Tibial artery (tissue), 4 donors: ENCODE measurements around the gene CD300E.

Experiments
- DNase-seq, 2 donors: peaks; one replicate each; pipeline ENCODE4 v3.0.0-alpha.2; 2019
- H3K27ac ChIP-seq, 2 donors: fragments of 200-600 bp; sonication (generic) in 1 of 2; 1 replicate in 1 of 2; 2 replicates in 1 of 2; pipeline ENCODE4 v1.5.1; 2018 to 2019; ENCODE audit warnings: mild to moderate bottlenecking in 1 of 2
- H3K27me3 ChIP-seq, 2 donors: fragments of 200-600 bp; sonication (generic) in 1 of 2; one replicate each; pipeline versions ENCODE4 v1.5.1 to v1.6.0; 2016 to 2019
- H3K36me3 ChIP-seq, 3 donors: fragments of 200-600 bp; sonication (generic) in 2 of 3; one replicate each; pipeline ENCODE4 v1.5.1; 2016 to 2019; ENCODE audit warnings: mild to moderate bottlenecking in 2 of 3
- H3K4me1 ChIP-seq, 4 donors: fragments of 200-600 bp; sonication (generic) in 2 of 4; 1 replicate in 3 of 4; 2 replicates in 1 of 4; pipeline ENCODE4 v1.5.1; 2016 to 2019
- H3K4me3 ChIP-seq, 2 donors: fragments of 200-600 bp; sonication (generic) in 1 of 2; 1 replicate in 1 of 2; 2 replicates in 1 of 2; pipeline ENCODE4 v1.5.1; 2018 to 2019; ENCODE audit warnings: mild to moderate bottlenecking in 2 of 2
- H3K9me3 ChIP-seq, 3 donors: fragments of 200-600 bp; sonication (generic) in 1 of 3; one replicate each; pipeline ENCODE4 v1.5.1; 2016 to 2019
- CTCF ChIP-seq, 2 experiments: fragments of 200-600 bp in 1 of 2; fragments of 450-650 bp in 1 of 2; IDR thresholded peaks; one replicate each; pipeline ENCODE4 v1.5.1; 2017 to 2019; ENCODE audit warnings: antibody characterized with exemption in 2 of 2, mild to moderate bottlenecking in 1 of 2, moderate library complexity in 1 of 2
- intact Hi-C: fragments of 100-400 bp; cut with DNase I; formaldehyde crosslinking; loops from one replicate; pipeline ENCODE4 v1.15.0; 2023; ENCODE audit warnings: low total_unique reads

The CD300E gene

GRCh38 chr17:74598346-74599022, 25.1 kb downstream of the CD300E start:
- peaks cover 0 to 18% of the 10 kb centered on the region in 2 donors for H3K27me3 ChIP-seq
- H3K27ac ChIP-seq = no peak overlapping the region
- no peaks in the 10 kb centered on the region for H3K36me3 ChIP-seq
- no peak for DNase-seq
- intact Hi-C loops = no loop called here
- H3K9me3 ChIP-seq = no peaks in the 10 kb centered on the region
- H3K4me3 ChIP-seq = no peak overlapping the region
- TF ChIP-seq CTCF (IDR thresholded peaks at IDR 0.05) = no peak
- H3K4me1 ChIP-seq = no peaks in the 10 kb centered on the region

GRCh38 chr17:74597069-74597790, 26.3 kb downstream of the CD300E start:
- Histone ChIP-seq H3K36me3 (no peaks in the 10 kb centered on the region), H3K27me3 (peaks cover 0 to 18% of the 10 kb centered on the region in 2 donors), H3K27ac (no peak overlapping the region), H3K9me3 (no peaks in the 10 kb centered on the region), H3K4me3 (no peak overlapping the region), H3K4me1 (no peaks in the 10 kb centered on the region)
- TF ChIP-seq CTCF (IDR thresholded peaks at IDR 0.05) = no peak
- intact Hi-C loops = no loop called here
- no peak for DNase-seq

GRCh38 chr17:74595037-74595750, 28.3 kb downstream of the CD300E start:
- peaks cover 0 to 11% of the 10 kb centered on the region in 2 donors for H3K27me3 ChIP-seq
- TF ChIP-seq CTCF (IDR thresholded peaks at IDR 0.05) = no peak

GRCh38 chr17:74592087-74592990, 31.2 kb downstream of the CD300E start, which contains the start of gene CD300LD:
Gene CD300LD, minus strand, starts transcription at chr17:74592283. Its CDS starts 81 bp downstream, at chr17:74592202.
- Histone ChIP-seq H3K27me3 (no peaks in the 10 kb centered on the region), H3K4me1 (no peaks in the 10 kb centered on the region), H3K36me3 (no peaks in the 10 kb centered on the region), H3K27ac (no peak within 1 kb of the TSS), H3K9me3 (peaks cover 0 to 5% (median 0%) of the 10 kb centered on the region in 3 donors), H3K4me3 (no peak within 1 kb of the TSS)
- intact Hi-C loops = no loop called here
- DNase-seq = no peak
- TF ChIP-seq CTCF (IDR thresholded peaks at IDR 0.05) = no peak

More at GRCh38 chr17:74595037-74595750, 28.3 kb downstream of the CD300E start:
- Histone ChIP-seq H3K9me3 (no peaks in the 10 kb centered on the region), H3K4me3 (no peak overlapping the region), H3K4me1 (no peaks in the 10 kb centered on the region), H3K36me3 (no peaks in the 10 kb centered on the region), H3K27ac (no peak overlapping the region)
- no peak for DNase-seq
- intact Hi-C loops = no loop called here

GRCh38 chr17:74591503-74591902, 32.0 kb downstream of the CD300E start:
- Histone ChIP-seq H3K27ac (no peak overlapping the region), H3K4me3 (no peak overlapping the region), H3K27me3 (no peaks in the 10 kb centered on the region), H3K4me1 (no peaks in the 10 kb centered on the region), H3K36me3 (no peaks in the 10 kb centered on the region), H3K9me3 (peaks cover 0 to 5% (median 0%) of the 10 kb centered on the region in 3 donors)
- no peak for DNase-seq
- intact Hi-C loops = no loop called here
- no peak for TF ChIP-seq CTCF (IDR thresholded peaks at IDR 0.05)
